NCI-H226 (cell line): ENCODE results near the gene GIMAP8.
A peak's percentile ranks its signal among the peaks of the same experiment; 100 is the strongest.
"Not testable (repeated sequence)": the region's sequence is repeated elsewhere in the genome, so short reads cannot be mapped to it uniquely, and the experiment has no call there.

ENCODE experiments used
- DNase-seq: peaks from one replicate; pipeline ENCODE4 v3.0.0-alpha.2; 2015

GIMAP8 gene

DNA sequence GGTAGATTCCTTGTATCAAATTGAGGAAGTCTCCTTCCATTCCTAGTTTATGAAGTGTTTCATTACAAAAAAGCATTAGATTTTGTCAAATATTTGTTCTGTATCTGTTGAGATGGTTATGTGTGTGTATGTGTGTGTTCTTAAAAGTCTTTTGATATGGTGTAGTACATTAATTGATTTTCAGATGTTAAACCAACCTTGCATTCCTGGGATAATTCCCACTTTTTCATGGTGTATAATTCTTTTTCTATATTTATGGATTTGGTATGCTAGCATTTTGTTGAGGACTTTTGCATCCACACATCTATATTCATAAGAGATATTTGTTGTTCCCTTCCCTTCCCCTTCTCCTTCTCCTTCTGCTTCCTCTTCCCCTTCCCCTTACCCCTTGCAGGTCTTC is 8.9 kb upstream of the GIMAP8 start:
- DNase-seq = no peak

- DNase-seq = no peak
These were observed 7.6 kb upstream of the GIMAP8 start for GRCh38 chr7:150442811-150443210.

GRCh38 chr7:150443793-150444540 is 6.5 kb upstream of the GIMAP8 start:
- DNase-seq = no peak

GRCh38 chr7:150444674-150445365 is 5.6 kb upstream of the GIMAP8 start:
- DNase-seq = no peak

DNA sequence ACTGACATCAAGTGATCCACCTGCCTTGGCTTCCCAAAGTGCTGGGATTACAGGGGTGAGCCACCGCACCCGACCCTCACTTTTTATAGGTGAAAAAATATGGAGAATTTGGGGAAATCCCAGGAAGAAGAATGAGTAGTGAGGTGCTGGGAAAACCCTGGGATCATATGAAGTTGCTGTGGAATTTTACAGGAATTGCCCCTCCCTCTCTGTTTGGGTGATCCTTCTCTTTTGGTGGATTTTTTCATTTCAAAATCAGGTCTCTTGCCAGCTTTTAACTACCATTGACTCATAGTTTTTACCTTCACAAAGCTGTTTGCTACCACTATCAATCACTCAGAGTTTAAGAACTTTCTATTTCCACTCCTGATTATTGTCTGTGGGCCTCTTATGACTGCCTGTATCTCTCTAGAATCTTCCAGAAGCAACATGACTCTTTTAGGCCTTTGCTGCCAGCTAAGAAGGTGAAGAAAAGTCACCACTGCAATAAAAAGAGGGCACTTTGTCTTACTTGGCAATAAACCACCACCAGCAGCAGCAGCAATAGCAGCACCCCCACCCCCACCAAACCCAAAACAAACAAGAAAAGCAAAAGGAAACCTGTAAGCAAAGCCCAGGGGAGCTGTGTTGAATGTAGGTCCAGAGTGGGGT is 4.0 kb upstream of the GIMAP8 start:
- peak; percentile 33 for DNase-seq

DNA sequence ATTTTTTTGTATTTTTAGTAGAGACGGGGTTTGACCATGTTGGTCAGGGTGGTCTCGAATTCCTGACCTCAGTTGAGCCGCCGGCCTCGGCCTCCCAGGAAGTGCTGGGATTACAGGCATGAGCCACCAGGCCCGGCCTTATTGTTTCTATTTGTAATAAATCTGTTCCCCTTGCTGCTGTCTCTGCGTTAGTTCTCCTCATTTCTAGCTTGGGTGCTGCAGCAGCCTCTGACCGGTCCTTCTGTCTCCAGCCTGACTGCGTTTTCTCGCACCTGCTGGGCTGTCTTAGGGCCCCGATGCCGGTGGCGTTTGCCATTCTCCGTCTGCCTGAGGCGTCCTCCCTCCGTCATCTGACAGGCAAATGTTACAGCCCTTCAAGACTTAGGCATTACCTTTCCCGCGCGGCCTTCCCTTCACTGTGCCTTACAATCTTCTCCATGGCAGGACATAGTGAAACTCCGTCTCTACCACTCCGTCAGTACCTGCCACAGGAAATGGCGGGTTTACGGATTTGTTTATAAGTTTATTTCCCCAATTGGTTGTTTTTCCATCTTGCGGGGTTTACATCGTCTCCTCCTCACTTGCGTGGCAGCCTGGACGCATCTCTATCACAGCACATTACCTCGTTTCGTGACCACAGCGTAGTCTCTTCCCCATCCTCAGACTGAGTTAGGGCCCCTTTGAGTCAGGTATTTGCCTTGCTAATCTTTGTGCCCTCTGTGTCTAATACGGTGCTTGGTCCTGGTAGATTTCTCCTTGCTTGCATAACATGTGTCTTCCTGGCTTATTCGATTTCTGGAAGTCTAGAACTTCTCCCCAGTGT is 2.3 kb upstream of the GIMAP8 start:
- DNase-seq = no peak

GRCh38 chr7:150448789-150449147 is 1.7 kb upstream of the GIMAP8 start:
- DNase-seq = peak; percentile 46

DNA sequence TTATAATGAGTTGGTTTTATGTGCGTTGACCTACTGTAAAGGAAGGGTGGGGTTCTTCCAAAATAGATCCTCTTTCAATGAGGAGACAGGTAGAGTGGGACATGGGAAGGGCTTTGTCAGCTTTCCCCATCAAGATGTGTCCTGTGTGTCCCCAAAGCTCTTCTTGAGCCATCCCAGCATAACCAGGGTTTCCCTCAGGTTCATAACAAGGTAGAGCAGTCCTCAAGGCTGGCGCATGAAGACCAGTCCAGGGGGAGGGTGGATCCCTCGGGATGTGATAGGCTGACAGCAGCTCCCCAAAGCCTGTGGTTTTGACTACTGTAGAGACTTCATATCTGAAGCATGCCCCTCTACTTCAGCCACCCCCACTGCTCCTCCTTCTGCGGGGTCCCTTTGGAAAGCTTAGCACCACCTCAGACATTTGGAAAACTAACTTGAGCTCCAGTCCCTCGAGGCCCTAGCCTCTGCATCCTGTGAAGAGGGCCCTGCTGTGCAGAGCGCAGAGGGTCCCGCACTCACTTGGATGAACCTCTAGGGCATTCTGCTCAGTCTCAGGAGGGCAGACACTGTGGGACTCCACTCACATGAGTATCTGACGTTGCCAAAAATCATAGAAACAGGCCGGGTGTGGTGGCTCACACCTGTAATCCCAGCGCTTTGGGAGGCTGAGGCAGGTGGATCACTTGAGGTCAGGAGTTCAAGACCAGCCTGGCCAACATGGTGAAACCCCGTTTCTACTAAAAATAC is 1.1 kb upstream of the GIMAP8 start:
- DNase-seq = no peak

DNA sequence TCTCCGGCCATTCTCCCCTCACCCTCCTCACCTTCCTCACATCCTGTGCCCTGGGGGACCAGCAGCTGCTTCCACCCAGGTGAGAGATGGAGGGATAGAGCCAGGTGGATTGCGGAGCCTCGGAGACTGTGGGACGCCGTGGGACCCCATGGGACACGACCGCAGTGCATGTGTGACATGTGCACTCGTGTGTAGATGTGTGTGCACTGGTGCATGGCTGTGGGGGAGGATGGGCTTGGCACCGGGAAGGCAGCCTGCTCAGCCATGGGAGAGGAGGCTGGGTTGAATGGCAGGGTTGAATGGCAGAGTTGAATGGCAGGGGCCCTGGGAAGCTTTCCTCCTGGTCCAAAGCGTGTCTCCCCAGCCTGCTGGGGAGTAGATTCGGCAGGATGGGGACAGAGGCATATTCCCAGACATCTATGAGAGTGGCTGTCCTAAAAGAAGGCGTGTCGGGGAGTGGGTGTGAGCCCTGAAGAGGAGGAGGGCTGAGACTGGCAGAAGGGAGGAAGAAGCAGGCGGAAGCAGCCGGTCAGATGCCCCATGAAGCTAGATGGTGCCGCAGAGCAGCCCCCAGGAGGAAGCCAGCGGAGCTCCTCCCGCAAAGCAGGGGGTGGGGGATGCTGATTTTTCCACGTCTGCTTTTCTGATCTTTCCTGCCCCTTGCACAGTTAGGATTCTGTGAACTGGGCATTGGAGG is 815 bp downstream of the GIMAP8 start:
- no peak for DNase-seq

DNA sequence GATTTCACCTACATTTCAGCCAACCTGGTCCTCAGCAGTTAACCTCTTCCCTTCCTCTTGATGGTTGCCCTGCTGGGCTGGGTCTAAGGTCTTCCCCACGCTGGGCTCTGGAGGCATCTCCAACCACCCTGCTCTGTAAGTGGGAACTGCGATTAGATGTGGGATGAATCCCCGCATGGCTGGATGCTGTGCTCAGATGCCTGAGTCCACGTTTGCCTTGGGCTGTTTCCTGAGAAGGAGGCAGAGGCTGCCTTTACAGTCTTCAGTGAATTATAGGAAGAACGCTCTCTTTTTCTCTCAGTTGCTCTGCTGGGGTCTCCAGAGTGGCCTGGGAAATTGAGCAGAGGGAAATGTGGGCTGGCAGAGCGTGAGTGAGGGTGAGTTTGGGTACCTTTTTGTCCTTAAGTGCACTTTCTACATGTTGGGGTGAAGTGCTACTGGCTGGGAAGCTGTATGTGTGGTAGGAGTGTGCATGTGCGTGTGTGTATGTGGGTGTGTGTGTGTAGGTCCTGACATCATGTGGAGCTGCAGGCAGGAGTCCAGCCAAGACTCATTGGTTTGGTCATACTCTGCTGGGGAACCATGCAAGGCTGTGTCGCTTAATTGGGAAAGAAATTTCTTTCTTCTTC is 1.5 kb downstream of the GIMAP8 start:
- DNase-seq = no peak

- DNase-seq = no peak
These were observed 2.8 kb downstream of the GIMAP8 start for GRCh38 chr7:150453181-150453580.

- DNase-seq = no peak
These were observed 3.5 kb downstream of the GIMAP8 start for GRCh38 chr7:150453892-150454291.

GRCh38 chr7:150457064-150457463 is 6.6 kb downstream of the GIMAP8 start:
- not testable (repeated sequence) for DNase-seq

DNA sequence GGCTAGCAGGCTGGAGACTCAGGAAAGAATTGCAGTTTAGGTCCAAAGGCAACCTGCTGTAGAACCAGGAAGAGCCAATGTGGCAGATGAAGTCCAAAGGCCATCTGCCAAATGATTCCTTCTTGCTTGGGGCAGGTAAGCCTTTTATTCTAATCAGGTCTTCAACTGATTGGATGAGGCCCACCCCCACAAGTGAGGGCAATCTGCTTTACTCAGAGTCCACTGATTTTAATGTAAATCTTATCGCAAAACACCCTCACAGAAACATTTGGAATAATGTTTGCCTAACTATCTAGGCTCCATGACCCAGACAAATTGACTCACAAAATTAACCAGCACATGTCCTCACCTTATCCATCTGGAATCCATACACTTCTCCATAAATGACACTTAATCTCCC is 7.8 kb downstream of the GIMAP8 start:
- DNase-seq = no peak

- no peak for DNase-seq
These were observed 8.3 kb downstream of the GIMAP8 start for GRCh38 chr7:150458756-150459155.

DNA sequence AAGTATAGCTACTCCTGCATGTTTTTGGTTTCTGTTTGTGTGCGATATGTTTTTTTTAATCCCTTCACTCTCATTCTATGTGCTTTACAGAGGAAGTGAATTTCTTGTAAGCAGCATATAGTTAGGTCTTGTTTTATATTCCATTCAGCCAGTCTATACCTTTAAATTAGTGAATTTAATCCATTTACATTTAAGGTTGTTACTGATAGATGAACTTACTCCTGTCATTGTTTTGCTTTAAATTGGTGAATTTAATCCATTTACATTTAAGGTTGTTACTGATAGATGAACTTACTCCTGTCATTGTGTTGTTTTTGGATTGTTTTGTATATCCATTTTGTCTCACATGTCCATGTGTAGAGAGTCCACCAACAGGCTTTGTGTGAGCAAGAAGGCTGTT is 11.1 kb downstream of the GIMAP8 start:
- no peak for DNase-seq

DNA sequence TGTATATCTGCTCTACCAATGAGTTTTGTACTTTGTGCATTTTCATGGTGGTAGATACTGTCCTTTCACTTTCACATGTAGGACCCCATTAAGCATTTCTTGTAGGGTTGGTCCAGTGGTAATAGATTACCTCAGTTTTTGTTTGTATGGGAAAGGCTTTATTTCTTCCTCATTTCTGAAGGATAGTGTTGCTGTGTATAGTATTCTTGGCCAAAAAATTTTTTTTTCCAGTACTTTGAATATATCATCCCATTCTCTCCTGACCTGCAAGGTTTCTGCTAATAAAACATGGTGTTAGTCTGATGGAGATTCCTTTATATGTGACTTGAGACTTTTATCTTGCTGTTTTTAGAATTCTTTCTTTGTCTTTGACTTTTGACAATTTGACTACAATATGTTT is 12.0 kb downstream of the GIMAP8 start:
- no peak for DNase-seq

GRCh38 chr7:150463461-150463860 is 13.0 kb downstream of the GIMAP8 start:
- DNase-seq = no peak

DNA sequence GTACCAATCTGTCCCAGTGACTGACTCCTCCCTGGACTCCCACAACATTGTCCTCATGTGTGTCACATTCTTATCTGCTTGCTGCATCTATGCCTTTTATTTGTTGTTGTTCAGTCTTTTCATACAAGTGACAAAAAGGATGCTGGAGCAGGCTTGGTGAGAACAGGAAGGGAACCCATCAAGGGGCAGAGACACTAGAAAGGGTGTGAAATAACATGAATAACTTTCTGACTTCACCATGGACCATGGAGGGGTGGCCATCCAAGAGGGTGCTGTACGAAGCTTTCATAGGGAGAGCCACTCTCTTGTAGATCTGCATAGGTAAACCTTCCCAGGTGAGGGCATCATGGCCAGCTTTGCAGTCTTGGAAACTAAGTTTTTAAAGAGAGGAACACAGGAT is 14.5 kb downstream of the GIMAP8 start:
- DNase-seq = no peak

DNA sequence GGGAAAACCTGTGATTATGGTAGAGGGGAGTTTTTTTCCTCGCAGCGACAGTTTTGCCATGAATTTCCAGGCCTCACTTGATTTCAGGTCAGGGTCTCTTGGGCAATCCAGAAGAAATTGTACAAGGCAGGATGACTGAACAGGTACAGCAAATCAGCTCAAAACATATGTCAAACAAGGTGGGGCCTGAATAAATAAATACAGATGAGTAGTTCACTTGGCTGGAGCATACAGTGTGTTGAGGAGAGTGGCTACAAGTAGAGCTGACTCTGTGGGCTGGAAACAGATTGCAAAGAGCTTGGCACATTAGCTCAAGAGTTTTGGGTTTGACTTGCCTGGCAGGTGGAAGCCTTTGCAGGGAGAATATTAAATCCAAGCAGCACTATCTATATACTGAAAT is 15.0 kb downstream of the GIMAP8 start:
- DNase-seq = no peak

DNA sequence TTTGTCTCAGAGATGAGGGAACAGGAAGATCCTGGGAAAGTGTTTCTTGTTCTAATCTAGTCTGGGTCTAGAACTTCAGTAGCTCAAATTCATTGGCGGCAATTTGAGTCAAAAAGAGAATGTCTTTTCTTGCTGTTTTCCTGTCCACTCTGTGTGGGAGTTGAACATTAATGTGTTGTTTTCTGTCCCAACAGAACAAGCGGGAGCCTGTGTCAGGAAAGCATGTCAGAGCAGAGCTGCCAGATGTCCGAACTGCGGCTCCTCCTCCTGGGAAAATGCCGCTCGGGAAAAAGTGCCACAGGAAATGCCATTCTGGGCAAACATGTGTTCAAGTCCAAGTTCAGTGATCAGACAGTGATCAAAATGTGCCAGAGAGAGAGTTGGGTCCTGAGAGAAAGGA is 16.0 kb downstream of the GIMAP8 start:
- DNase-seq = no peak

- no peak for DNase-seq
These were observed 17.8 kb downstream of the GIMAP8 start for GRCh38 chr7:150468241-150468640.
